GM19035 (cell line): ENCODE results near the gene SPOCD1.

Experiments
- ATAC-seq: cut with Tn5 transposase; IDR thresholded peaks from one replicate; pipeline ENCODE4 v1.9.1; 2021; ENCODE audit not compliant: unreplicated experiment

Gene SPOCD1

GRCh38 chr1:31757989-31758388 lies 57.8 kb downstream of the SPOCD1 start:
- ATAC-seq, result no peak

- ATAC-seq, result no peak
Observed at GRCh38 chr1:31757204-31757679, 58.6 kb downstream of the SPOCD1 start.

GRCh38 chr1:31756578-31756977 lies 59.2 kb downstream of the SPOCD1 start:
- ATAC-seq, result no peak

GRCh38 chr1:31755850-31756492 lies 59.9 kb downstream of the SPOCD1 start:
- no peak for ATAC-seq

GRCh38 chr1:31755197-31755611 lies 60.6 kb downstream of the SPOCD1 start:
- no peak for ATAC-seq

GRCh38 chr1:31754397-31754796 lies 61.4 kb downstream of the SPOCD1 start:
- no peak for ATAC-seq

GRCh38 chr1:31753707-31754349 lies 62.0 kb downstream of the SPOCD1 start:
- no peak for ATAC-seq

GRCh38 chr1:31752952-31753475 lies 62.8 kb downstream of the SPOCD1 start:
- ATAC-seq, result no peak

- ATAC-seq, result no peak
Observed at GRCh38 chr1:31752258-31752657, 63.6 kb downstream of the SPOCD1 start.

- ATAC-seq, result no peak
Observed at GRCh38 chr1:31751822-31752241, 64.0 kb downstream of the SPOCD1 start.

GRCh38 chr1:31750858-31751510 lies 64.8 kb downstream of the SPOCD1 start:
- no peak for ATAC-seq

- no peak for ATAC-seq
Observed at GRCh38 chr1:31749785-31750735, 65.8 kb downstream of the SPOCD1 start.

GRCh38 chr1:31748365-31748764 lies 67.5 kb downstream of the SPOCD1 start:
- ATAC-seq, result no peak

- no peak for ATAC-seq
Observed at GRCh38 chr1:31747304-31747703, 68.5 kb downstream of the SPOCD1 start.

- no peak for ATAC-seq
Observed at GRCh38 chr1:31746687-31747086, 69.1 kb downstream of the SPOCD1 start.

GRCh38 chr1:31745946-31746670 lies 69.7 kb downstream of the SPOCD1 start:
- ATAC-seq, result no peak

- ATAC-seq, result no peak
Observed at GRCh38 chr1:31745096-31745945, 70.5 kb downstream of the SPOCD1 start.

- ATAC-seq, result no peak
Observed at GRCh38 chr1:31744165-31744888, 71.5 kb downstream of the SPOCD1 start.
